Measurements from ENCODE around the gene TUFT1. TPM values are rescaled to one million over a fixed set of nuclear protein-coding genes. Genes with fewer than 3 reads are reported as not detected.

TUFT1 gene
- total and polyA plus RNA-seq, 10 of the 15 experiments (the other 5 are each of a cell fraction or from before 2014, with no cell fraction given), result 0.08 to 4.3 (median 3.2) TPM

GRCh38 chr1:151499365-151499764 lies 40.7 kb upstream of the TUFT1 start (continued):
- TF ChIP-seq CEBPZ (IDR thresholded peaks at IDR 0.05; ENCODE audit: low read depth, low read length), result no peak
- no peak for TF ChIP-seq RAD21 (IDR thresholded peaks at IDR 0.05; ENCODE audit: insufficient read depth, low read depth, low read length)
- no peak for TF ChIP-seq REST (IDR thresholded peaks at IDR 0.05; ENCODE audit: low read depth, low read length)
- no peak for TF ChIP-seq NBN (IDR thresholded peaks at IDR 0.05)

- intact Hi-C loops (cut with micrococcal nuclease; ENCODE audit: unreplicated experiment) (no loop called here), in situ Hi-C loops (cut with MboI) (no loop called here)
- SMC1A ChIA-PET (ENCODE audit: uncharacterized antibody, unreplicated experiment), result no interaction called here
- Histone ChIP-seq H2AFZ (ENCODE audit: control insufficient read depth, low read depth, low read length) (no peak overlapping the region), H3K4me2 (ENCODE audit: control insufficient read depth, insufficient read depth) (no peak overlapping the region), H3K27me3 (replicated peaks in 1 of 2; ENCODE audit: control insufficient read depth in 2 of 2, insufficient read depth in 2 of 2, low read length in 1 of 2) (no peaks in the 10 kb centered on the region; a peak in 1 of 4 replicates), H3K9me3 (replicated peaks; ENCODE audit: control insufficient read depth, insufficient read depth, low read length) (no peaks in the 10 kb centered on the region), H3K9ac (ENCODE audit: control insufficient read depth, insufficient read depth, low read length) (no peak overlapping the region), H3K36me3 (ENCODE audit: control insufficient read depth in 2 of 2, insufficient read depth in 2 of 2, low read length in 1 of 2) (no peaks in the 10 kb centered on the region), H3K4me1 (ENCODE audit: control insufficient read depth, insufficient read depth, low read length) (no peaks in the 10 kb centered on the region), H3K27ac (ENCODE audit: control insufficient read depth, insufficient read depth) (no peak overlapping the region), H4K20me1 (ENCODE audit: control insufficient read depth, insufficient read depth) (no peaks in the 10 kb centered on the region), H3K79me2 (ENCODE audit: control insufficient read depth, insufficient read depth, low read length) (no peaks in the 10 kb centered on the region), H3K4me3 (no peak overlapping the region)
- BruUV-seq (replicated peaks), result no TSS peak
- RAD21 ChIA-PET (ENCODE audit: unreplicated experiment), result no interaction called here
- no peak for FAIRE-seq
- POLR2A ChIA-PET, result no interaction called here
- DNase-seq (ENCODE audit: low read depth, low spot score), result no peak
- no peak for ATAC-seq
- WGBS (ENCODE audit: insufficient coverage, insufficient replicate concordance, low lambda C conversion rate, missing lambda C conversion rate), result 55% methylated on average over 1 of the region's 1 CpG
- CTCF ChIA-PET, result interaction anchor here (1.3 to 1.6 kb wide), 2 partner anchors 11 to 55 kb away, joined by 3 to 4 read pairs; no protein-coding TSS in a partner anchor
- TF ChIP-seq CBX3 (IDR thresholded peaks at IDR 0.05; ENCODE audit: borderline replicate concordance, low read depth) (no peak), HDAC6 (IDR thresholded peaks at IDR 0.05; ENCODE audit: unreplicated experiment) (no peak), STAT3 (IDR thresholded peaks at IDR 0.05; ENCODE audit: low read depth, low read length) (no peak), CBX5 (IDR thresholded peaks at IDR 0.05; ENCODE audit: low read depth) (no peak), YBX1 (IDR thresholded peaks at IDR 0.05) (no peak), MEF2A (IDR thresholded peaks at IDR 0.05; ENCODE audit: insufficient read depth, low read depth, low read length) (no peak), POLR2AphosphoS5 (IDR thresholded peaks at IDR 0.05; ENCODE audit: low read length) (no peak), SUPT20H (IDR thresholded peaks at IDR 0.05; ENCODE audit: borderline replicate concordance, control insufficient read depth, low read depth, low read length) (no peak), SMAD5 (IDR thresholded peaks at IDR 0.05; ENCODE audit: low read depth) (no peak)
These were observed 40.2 kb upstream of the TUFT1 start for GRCh38 chr1:151499930-151500329.

Measured in GM12878 (cell line).